Brain microvascular endothelial cell (primary cell): Measurements from ENCODE around the gene TMEM108.

Experiments used
- DNase-seq: peaks from one replicate; pipeline ENCODE4 v3.0.0-alpha.2; 2020
- H3K27ac ChIP-seq: fragments of 250-450 bp; sonication (Bioruptor Pico); 2 replicates; pipeline ENCODE4 v1.5.1; 2020; ENCODE audit warnings: mild to moderate bottlenecking, moderate library complexity
- H3K27me3 ChIP-seq: fragments of 250-450 bp; sonication (Bioruptor Pico); replicated peaks from 2 replicates; pipeline ENCODE4 v1.5.1; 2020; ENCODE audit warnings: mild to moderate bottlenecking
- H3K36me3 ChIP-seq: fragments of 250-450 bp; sonication (Bioruptor Pico); replicated peaks from 2 replicates; pipeline ENCODE4 v1.5.1; 2020; ENCODE audit warnings: mild to moderate bottlenecking
- H3K4me3 ChIP-seq: 2 replicates; pipeline ENCODE4 v1.5.1; 2011; ENCODE audit warnings: low read depth, mild to moderate bottlenecking, control low read depth, low read length, moderate library complexity
- in situ Hi-C: cut with HindIII; loops from 2 replicates; pipeline ENCODE4 v1.10.0; 2017; ENCODE audit warnings: low sequenced_read_pairs, low pct_ligation_motif_present
- TF ChIP-seq, protein P1 (sequence below): IDR thresholded peaks from 2 replicates; pipeline ENCODE4 v1.5.1; 2011; ENCODE audit warnings: low read depth, mild to moderate bottlenecking, moderate library complexity, low read length, control low read depth, inconsistent platforms; ENCODE audit errors: missing control alignments

TMEM108 gene

DNA sequence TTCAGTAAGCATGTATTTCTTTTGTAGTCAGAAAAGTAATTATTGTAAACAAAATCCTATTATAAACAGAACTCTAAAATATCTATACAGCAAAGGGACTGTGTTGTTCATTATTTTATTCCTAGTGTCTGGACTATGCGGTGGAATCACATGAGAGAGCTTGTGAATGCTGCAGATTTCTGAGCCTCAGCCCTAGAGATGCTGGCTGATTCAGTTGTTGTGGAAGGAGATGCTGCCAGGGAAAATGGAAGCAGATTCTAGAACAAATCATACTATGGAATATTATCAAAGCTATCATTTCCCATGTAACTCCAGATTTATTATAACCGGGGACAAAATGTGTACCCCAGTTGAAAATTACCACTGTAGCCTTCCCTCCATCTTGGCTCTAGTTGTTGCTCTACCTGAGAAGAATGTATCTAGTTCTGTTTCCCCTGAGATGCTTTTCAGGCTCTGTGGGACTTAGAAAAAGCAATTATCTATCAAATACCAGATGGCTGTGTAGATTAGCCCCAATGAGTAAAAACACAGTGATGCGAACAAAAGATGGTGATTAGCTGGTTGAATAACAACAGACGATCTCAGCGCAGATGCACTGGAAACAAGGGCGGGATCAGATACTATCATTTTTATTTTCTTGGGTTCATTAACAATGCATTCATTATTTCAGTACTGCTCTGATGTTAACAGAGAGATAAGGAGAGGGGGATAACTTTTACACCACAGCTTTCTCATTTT lies 131.3 kb downstream of the TMEM108 start:
- in situ Hi-C loops, result no loop called here
- no peak overlapping the region for H3K27ac ChIP-seq
- H3K36me3 ChIP-seq, result no peaks in the 10 kb centered on the region
- TF ChIP-seq, protein P1, sequence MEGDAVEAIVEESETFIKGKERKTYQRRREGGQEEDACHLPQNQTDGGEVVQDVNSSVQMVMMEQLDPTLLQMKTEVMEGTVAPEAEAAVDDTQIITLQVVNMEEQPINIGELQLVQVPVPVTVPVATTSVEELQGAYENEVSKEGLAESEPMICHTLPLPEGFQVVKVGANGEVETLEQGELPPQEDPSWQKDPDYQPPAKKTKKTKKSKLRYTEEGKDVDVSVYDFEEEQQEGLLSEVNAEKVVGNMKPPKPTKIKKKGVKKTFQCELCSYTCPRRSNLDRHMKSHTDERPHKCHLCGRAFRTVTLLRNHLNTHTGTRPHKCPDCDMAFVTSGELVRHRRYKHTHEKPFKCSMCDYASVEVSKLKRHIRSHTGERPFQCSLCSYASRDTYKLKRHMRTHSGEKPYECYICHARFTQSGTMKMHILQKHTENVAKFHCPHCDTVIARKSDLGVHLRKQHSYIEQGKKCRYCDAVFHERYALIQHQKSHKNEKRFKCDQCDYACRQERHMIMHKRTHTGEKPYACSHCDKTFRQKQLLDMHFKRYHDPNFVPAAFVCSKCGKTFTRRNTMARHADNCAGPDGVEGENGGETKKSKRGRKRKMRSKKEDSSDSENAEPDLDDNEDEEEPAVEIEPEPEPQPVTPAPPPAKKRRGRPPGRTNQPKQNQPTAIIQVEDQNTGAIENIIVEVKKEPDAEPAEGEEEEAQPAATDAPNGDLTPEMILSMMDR, result no peak
- no peaks in the 10 kb centered on the region for H3K27me3 ChIP-seq
- DNase-seq, result no peak
- no peak overlapping the region for H3K4me3 ChIP-seq

DNA sequence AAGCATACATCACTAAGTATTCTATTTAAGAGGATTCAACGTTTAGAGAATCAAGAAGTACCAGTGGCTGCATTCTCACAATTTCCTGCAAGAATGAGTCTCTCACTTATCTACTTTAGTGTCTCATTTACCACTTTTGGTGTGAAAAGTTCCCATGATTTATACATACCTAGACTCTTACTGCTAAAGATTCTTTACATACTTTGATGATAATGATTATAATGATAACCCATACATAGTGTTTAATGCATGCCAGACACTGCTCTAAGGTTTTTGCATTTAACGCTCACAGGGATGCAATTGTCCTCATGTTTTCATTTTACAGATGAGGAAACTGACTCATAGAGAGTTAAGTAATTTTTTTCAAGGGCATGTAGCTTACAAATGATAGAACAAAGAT lies 133.6 kb downstream of the TMEM108 start:
- in situ Hi-C loops, result no loop called here
- DNase-seq, result peak; percentile 47
- Histone ChIP-seq H3K36me3 (no peaks in the 10 kb centered on the region), H3K27me3 (no peaks in the 10 kb centered on the region), H3K27ac (peak overlapping the region; percentile 39), H3K4me3 (no peak overlapping the region)
- TF ChIP-seq, protein P1, result no peak

DNA sequence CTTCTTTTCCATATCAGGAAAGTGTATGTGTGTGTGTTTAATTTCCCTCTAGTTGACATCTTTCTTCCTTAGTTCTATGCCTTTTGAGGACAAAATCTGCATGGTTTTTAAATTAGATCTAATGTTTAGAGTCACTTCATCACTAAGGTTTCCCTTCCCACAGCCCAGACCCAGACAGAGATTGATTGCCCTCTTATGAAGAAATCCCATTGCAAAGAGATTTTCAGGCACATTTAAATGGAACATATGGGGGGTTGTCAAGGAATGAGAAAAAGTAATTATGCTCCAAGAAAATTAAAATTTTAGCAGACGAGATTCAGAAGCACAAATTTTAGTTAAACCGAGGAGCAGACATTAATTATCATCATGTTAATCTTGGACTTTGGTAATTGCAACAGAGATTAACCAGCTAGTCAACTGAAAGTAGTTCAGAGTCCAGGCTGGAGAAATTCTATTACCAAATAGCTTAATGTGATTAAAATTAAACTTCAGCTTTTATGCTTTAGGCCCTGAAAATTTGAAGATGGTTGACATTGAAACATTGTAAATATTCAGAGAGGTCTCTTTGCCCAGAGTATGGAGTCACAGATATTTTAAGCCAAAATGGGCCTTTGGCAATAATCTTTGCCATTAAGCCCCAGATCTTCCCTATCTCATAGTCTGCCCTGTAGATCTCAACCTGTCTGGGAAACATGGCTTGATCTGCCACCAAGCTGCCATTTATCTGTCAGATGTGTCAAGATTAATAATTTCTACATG lies 143.4 kb downstream of the TMEM108 start:
- in situ Hi-C loops, result no loop called here
- no peak overlapping the region for H3K4me3 ChIP-seq
- no peaks in the 10 kb centered on the region for H3K27me3 ChIP-seq
- H3K27ac ChIP-seq, result no peak overlapping the region
- no peaks in the 10 kb centered on the region for H3K36me3 ChIP-seq
- TF ChIP-seq, protein P1, result no peak
- DNase-seq, result no peak

DNA sequence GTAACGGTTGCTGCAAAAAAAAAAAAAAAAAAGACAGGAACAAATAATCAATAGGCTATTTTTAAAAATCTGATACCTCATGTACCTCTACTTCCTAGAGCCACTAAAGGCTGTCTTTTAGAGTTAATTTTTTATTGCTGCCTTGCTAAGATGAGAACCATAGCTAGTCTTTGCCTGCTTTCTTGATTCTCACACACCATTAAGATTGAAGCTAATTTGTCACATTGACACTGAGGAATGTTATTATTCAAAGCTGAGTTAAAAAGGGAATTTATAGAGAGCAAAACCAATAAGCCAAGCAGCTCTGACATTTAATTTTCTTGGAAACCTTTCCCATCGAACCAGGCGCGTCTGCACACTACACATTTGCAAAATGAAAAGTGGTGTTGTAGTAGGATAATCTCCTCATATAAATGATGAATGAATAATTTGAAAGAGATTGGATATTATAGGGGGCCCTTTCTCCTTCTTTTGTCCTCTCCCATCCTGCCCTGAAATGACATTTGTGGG lies 149.7 kb downstream of the TMEM108 start:
- in situ Hi-C loops, result no loop called here
- DNase-seq, result no peak
- H3K36me3 ChIP-seq, result no peaks in the 10 kb centered on the region
- no peak overlapping the region for H3K27ac ChIP-seq
- H3K4me3 ChIP-seq, result no peak overlapping the region
- no peaks in the 10 kb centered on the region for H3K27me3 ChIP-seq
- TF ChIP-seq, protein P1, result no peak

DNA sequence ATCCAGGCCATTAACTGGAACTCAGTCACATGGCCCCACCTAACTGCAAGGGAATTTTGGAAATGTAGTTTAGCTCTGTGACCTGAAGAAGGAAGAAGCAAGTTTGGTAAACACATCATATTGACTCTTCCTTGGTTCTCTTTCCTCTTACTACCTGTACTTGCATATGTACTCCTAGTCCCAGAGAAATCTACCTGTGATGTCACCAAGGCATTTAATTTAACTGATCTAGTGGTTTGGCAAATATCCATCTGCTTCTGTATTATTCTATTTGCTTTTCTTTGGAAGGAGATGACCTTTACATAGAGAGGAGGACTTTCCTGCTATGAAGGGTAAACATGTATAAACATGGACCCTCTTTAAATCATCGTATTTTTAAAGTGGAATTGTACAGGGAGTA lies 150.8 kb downstream of the TMEM108 start:
- DNase-seq, result no peak
- Histone ChIP-seq H3K27ac (no peak overlapping the region), H3K27me3 (no peaks in the 10 kb centered on the region), H3K36me3 (no peaks in the 10 kb centered on the region), H3K4me3 (no peak overlapping the region)
- TF ChIP-seq, protein P1, result no peak
- in situ Hi-C loops, result no loop called here
